ENCODE measurements around the gene LRRC27.
"Not testable (repeated sequence)": the region's sequence is repeated elsewhere in the genome, so short reads cannot be mapped to it uniquely, and the experiment has no call there.

The LRRC27 gene

GRCh38 chr10:132333386-132333785 is 1.4 kb downstream of the LRRC27 start:
- H3K4me3 ChIP-seq (replicated peaks in 1 of 2; ENCODE audit: low read depth in 2 of 2, low read length in 2 of 2) = no peak overlapping the region
- DNase-seq (ENCODE audit: low read depth in 2 of 2) = no peak
- TF ChIP-seq, protein P1, sequence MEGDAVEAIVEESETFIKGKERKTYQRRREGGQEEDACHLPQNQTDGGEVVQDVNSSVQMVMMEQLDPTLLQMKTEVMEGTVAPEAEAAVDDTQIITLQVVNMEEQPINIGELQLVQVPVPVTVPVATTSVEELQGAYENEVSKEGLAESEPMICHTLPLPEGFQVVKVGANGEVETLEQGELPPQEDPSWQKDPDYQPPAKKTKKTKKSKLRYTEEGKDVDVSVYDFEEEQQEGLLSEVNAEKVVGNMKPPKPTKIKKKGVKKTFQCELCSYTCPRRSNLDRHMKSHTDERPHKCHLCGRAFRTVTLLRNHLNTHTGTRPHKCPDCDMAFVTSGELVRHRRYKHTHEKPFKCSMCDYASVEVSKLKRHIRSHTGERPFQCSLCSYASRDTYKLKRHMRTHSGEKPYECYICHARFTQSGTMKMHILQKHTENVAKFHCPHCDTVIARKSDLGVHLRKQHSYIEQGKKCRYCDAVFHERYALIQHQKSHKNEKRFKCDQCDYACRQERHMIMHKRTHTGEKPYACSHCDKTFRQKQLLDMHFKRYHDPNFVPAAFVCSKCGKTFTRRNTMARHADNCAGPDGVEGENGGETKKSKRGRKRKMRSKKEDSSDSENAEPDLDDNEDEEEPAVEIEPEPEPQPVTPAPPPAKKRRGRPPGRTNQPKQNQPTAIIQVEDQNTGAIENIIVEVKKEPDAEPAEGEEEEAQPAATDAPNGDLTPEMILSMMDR (IDR thresholded peaks at IDR 0.05; ENCODE audit: low read depth, low read length) = no peak

DNA sequence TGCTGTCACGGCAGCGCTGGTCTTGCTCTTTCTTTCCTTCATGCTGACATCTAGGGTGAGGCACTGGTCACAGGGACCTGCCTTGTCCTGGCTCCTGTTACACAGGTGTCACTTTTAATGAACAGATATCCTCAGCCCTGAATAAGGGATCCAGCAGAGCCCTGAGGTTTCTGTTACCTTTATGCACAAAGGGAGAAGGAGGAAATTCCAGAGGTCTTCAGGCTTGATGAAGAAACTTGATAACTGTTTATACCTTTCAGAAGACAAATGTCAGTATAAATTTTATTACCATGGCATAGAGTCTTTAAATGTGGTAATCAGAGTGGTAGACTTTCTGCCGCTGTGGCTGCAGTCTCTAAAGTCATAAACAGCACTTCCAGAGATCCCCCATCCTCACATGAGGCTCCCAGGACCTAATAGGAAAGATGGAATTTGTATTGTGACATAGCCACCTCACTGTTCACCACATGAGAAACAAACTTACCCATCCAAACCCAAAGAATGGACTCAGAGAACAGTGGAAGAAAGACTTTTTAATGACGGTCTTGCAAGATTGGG is 2.7 kb downstream of the LRRC27 start:
- no peak overlapping the region for H3K4me3 ChIP-seq (replicated peaks in 1 of 2; ENCODE audit: low read depth in 2 of 2, low read length in 2 of 2)
- no peak for DNase-seq (ENCODE audit: low read depth in 2 of 2)
- TF ChIP-seq, protein P1 (IDR thresholded peaks at IDR 0.05; ENCODE audit: low read depth, low read length) = no peak

- no peak for DNase-seq (ENCODE audit: low read depth in 2 of 2)
- TF ChIP-seq, protein P1 (IDR thresholded peaks at IDR 0.05; ENCODE audit: low read depth, low read length) = no peak
- no peak overlapping the region for H3K4me3 ChIP-seq (replicated peaks in 1 of 2; ENCODE audit: low read depth in 2 of 2, low read length in 2 of 2)
These were observed 3.4 kb downstream of the LRRC27 start for GRCh38 chr10:132335189-132336063.

DNA sequence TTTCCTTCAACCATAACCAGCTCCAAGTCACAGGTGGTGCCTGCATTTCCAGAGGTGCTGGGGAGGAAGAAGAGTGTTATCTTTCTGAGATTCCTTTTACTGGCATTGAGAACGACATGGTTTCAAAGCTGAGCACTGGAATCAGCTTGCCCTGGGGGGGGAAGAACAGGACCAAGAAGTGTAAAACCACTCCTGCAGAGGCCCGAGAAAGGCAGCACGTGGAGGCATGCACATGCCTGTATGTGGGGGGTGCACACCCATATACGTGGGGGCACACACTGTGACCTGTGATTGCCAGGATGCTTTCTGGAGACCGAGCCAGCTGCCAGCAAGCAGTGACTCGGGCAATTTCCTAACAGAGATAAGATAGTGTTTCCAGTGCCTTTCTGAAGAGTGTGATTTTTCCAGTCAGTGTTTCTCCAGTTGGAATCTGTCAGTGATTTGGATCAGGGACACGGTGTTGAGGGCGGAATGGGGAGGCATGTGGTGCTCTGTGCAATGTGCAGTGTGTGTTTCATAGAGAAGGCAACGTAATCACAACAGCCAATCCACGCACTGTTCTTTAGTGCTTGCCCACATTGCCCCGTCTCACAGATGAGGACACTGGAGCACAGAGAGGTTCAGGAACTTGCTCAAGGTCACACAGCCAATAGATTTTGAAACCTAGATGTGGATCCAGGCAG is 4.2 kb downstream of the LRRC27 start:
- H3K4me3 ChIP-seq (replicated peaks in 1 of 2; ENCODE audit: low read depth in 2 of 2, low read length in 2 of 2) = no peak overlapping the region
- DNase-seq (ENCODE audit: low read depth in 2 of 2) = peak; percentile 5 to 64
- TF ChIP-seq, protein P1 (IDR thresholded peaks at IDR 0.05; ENCODE audit: low read depth, low read length) = no peak

DNA sequence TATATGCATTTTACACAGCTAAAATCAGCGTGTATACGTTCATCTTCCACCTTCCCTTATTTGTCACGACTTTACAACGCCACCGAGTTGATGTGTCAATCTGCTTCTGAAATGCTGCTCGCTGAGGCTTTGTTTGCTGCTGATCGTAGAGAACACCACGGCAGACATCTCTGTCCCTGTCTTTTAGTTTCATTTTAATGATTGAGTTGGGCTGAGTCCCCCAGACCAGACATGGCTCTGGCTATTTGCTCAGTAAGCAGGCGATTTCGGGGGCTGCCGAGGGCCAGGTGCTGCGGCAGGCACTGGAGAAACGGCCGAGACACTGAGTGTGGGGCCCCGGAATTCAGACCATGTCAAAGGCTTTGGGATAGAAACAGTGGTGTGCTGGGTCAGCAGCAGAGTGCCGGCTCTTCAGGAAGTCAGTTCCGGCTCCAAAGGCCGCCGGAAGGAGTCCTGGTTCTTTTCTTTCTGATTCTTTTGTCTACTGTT is 5.0 kb downstream of the LRRC27 start:
- DNase-seq (ENCODE audit: low read depth in 2 of 2) = peak in 1 of 2 donors; percentile 33
- TF ChIP-seq, protein P1 (IDR thresholded peaks at IDR 0.05; ENCODE audit: low read depth, low read length) = no peak
- peak overlapping the region; percentile 8 to 38 for H3K4me3 ChIP-seq (replicated peaks in 1 of 2; ENCODE audit: low read depth in 2 of 2, low read length in 2 of 2)

DNA sequence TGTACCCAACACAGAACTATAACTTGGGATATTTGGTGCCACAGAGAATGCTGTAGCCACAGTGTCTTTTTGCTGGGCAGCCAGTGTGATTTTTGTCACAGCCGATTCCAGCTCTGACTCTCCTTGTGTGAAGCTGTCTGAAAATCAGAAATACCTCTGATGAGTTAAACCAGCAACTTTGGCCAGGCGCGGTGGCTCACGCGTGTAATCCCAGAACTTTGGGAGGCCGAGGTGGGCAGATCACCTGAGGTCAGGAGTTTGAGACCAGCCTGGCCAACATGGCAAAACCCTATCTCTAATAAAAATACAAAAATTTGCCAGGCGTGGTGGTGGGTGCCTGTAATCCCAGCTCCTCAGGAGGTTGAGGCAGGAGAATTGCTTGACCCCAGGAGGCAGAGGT is 5.9 kb downstream of the LRRC27 start:
- not testable (repeated sequence) for DNase-seq (ENCODE audit: low read depth in 2 of 2); H3K4me3 ChIP-seq (replicated peaks in 1 of 2; ENCODE audit: low read depth in 2 of 2, low read length in 2 of 2)

DNA sequence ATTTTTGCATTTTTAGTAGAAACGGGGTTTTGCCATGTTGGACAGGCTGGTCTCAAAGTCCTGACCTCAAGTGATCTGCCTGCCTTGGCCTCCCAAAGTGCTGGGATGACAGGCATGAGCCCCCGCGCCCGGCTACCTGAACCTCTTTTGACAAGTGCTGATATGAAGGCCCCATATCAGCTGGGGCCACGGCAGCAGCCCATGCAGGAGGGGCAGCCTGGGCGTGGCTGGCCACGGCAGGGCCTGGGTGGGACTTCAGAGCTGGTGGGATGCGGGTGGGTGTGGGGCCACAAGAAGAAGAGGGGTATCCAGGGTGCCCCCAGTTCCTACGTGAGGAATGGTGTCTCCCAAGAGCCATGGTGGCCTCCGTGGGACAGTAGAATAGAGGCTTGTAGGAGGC is 6.9 kb downstream of the LRRC27 start:
- TF ChIP-seq, protein P1 (IDR thresholded peaks at IDR 0.05; ENCODE audit: low read depth, low read length) = no peak
- DNase-seq (ENCODE audit: low read depth in 2 of 2) = no peak
- H3K4me3 ChIP-seq (replicated peaks in 1 of 2; ENCODE audit: low read depth in 2 of 2, low read length in 2 of 2) = no peak overlapping the region
